HG02571 (cell line): ENCODE data around the gene ABCD4.
A peak's percentile ranks its signal among the peaks of the same experiment; 100 is the strongest.

Source experiments
- ATAC-seq: cut with Tn5 transposase; IDR thresholded peaks from one replicate; pipeline ENCODE4 v1.9.1; 2021; ENCODE audit warnings: mild to moderate bottlenecking, moderate library complexity; ENCODE audit not compliant: unreplicated experiment

The ABCD4 gene

GRCh38 chr14:74260525-74261233 is 42.1 kb downstream of the ABCD4 start:
- no peak for ATAC-seq

- no peak for ATAC-seq
Observed at GRCh38 chr14:74259513-74259912, 43.2 kb downstream of the ABCD4 start.

GRCh38 chr14:74258764-74259035 is 44.0 kb downstream of the ABCD4 start:
- ATAC-seq, result no peak

DNA sequence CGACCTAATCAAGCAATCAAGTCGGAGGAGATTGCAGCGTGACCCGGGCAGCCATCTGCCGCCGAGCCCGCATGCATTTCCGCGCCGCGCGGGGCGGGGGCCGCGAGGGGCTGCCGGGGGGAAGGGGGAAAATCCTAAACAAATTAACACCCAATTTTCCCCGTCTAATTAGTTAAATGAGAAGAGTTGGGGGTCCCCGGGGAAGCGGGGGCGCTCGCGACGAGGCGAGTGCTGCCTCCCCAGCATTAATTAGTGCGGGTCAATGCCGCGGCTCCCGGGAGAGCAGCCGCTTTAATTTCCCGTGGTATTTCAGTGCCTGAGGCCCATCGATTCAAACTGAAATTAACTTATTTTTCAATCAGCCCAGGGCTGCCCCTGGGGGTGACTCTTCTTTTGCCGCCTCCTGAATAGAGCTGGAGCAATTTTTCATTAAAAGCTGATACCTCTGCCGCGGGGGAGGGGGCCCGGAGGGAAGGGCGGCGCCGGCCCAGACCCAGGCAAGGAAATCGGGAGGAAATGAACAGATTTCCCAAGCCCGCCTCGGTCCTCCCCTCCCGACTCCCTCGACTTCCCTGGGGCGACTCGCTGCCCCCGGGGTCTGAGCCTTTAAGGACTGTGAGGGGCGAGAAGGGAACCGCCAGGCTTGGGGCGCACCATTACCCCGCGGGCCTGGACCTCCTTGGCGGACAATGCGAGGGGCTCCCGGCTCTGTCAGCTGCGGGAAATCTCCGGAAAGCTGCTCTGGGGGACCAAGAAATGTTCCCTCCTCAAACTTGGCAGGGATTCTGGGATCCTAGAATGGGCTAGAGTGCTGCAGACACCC is 44.6 kb downstream of the ABCD4 start:
- ATAC-seq, result no peak

DNA sequence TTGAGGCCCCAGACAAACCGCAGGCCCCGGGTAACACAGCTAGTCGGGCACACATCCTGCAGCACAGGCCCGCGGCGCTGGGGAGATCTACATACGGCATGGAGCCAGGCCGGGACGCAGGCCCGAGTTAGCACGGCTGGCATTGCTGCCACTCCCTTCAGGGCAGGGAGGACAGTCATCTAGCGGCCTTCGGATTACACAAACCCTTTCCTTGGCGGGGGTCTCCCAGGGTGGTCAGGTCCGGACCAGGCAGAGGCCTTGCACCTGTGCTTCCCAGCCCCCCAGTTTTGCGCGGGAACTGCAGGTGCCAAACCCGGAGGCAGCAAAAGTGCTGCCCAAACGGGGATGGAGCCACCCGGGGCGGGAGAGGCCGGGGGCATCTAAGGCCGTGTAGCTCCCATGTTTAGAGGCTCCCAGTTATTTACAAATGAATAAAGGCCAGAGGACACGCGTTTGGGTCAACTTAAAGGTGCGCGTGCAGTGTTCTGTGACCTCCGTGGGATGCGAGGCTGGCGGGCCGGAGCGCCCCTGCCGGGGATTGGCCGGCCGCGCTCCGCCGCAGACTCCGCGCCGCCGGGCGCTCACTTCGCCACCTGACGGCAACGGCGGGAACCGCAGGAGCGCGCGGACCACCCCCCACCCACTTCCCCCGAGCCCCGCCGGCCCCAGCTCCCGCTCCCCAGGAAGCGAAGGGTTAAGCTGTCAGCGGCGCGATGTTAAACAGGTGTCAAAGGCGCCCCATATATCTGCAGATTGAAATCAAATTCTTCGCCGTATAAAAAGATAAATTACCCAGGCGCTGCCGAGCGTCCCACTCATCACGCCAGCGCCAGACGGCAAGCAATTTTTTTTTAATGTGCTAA is 45.4 kb downstream of the ABCD4 start:
- peak; percentile 69 for ATAC-seq

DNA sequence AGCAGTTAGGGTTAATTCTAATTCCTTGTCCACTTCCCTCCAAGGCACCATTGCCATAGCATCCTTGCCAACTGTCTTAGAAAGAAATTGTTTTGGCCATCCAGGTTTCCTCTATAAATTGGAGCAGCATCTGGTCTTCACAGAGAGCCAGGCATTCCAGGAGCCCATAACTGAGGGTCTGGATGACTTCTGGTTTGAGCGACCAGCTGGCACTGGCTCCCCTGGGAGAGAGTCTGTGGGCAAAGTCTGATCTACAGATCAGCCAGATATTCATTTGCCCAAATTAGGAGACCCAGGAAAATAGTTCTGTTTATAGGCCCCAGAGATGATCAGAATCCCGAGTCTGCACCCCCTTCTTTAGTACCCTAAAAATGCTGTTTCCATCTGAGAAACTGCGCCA is 47.5 kb downstream of the ABCD4 start:
- ATAC-seq, result no peak

DNA sequence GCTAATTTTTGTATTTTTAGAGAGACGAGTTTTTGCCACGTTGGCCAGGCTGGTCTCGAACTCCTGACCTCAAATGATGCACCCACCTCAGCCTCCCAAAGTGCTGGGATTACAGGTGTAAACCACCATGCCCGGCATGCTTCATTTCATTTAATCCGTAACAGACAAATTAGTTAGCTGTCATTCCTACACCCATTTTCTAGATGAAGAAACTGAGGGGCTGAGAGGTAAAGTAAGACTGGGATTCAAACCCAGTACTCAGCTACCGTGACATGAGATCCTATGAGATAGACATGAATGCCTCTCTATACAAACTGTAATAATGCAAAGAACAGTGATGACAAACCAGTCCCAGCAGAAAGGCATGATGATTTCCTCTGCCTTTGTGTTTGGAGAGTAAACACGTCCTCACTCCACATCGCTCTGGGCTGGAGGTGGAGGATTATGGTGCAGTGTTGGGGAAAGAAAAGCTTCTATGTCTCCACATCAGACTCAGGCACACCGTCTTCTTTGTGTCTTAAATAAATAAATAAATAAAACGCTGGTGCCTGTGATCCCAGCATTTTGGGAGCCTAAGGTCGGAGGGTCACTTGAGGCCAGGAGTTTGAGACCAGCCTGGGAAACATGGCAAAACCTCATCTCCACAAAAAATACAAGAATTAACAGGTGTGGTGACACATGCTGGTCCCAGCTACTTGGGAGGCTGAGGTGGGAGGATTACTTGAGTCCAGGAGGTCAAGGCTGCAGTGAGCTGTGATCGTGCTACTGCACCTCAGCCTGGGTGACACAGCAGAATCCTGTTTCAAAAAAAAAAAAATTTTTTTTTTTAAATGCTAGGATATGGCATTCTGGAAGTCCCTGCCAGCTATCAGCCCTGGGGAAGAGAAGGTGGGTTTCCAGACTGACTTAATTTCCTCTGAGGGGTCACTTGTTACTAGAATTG is 53.0 kb downstream of the ABCD4 start:
- no peak for ATAC-seq

DNA sequence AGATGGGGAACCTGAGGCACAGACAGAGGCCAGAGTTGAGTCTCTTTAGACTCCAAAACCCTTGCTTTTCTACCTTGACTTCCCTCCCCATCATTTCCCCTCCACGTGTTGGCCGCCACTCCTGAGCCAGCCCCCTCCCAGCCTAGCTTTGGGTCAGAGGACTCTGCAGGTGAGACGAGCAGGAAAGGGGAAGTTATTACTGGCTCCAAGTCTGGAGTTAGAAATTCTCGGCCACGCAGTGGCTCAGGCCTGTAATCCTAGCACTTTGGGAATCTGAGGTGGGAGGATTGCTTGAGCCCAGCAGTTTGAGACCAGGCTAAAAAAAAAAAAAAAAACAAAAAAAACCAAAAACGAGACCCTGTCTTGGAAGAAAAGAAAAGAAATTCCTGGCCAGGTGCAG is 54.7 kb downstream of the ABCD4 start:
- no peak for ATAC-seq

- ATAC-seq, result no peak
Observed at GRCh38 chr14:74246542-74246941, 56.2 kb downstream of the ABCD4 start.

DNA sequence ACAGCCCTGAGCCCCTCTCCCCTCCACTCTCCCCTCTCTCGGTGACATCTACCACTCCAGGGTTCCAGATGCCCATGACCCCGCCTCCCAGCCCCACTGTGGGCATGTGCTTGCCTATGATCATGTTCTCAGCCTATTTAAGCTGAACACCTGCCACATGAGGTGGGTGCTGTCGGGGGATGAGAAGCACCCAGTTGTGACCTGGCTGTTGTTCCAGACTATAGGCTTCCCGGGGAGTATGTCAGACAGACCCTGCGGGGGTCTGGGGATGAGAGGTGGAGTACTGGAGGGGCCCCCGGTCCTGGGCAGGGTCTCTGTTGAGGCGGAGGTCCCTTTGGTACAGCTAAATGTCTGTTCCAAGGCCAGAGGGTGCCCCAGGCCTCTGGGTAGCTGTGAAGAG is 57.4 kb downstream of the ABCD4 start:
- ATAC-seq, result no peak

GRCh38 chr14:74244115-74244514 is 58.6 kb downstream of the ABCD4 start:
- ATAC-seq, result no peak

DNA sequence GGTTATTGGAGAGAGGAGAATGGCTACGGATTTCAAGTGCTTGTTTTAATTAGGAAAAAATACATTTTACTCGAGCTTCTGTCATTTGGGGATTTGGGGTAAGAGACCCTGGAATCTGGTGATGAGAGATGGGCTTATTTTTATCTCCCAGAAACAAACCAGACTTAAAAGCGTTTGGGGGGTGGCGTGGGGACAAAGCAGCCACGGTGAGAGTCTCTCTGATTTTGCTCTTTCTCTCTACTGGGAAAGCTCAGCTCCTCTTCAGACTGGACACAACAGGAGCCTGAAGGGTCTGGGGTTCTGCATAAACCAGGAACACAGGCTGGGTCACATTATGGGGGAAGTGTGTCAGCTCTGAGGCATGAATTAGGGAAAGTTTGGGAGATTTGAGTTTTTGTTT is 59.7 kb downstream of the ABCD4 start:
- no peak for ATAC-seq

DNA sequence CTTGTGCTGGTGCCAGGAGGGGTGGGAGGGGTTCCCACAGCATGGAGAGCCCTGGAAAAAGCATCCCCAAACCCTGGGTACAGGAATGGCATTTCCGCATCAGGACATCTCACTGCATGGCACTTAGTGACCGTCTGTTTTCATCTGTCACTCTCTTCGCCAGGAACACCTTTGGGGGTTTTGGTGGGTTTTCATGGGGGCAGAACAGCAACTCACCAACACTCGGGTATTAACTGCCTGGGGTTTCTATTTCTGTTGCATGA is 60.0 kb downstream of the ABCD4 start:
- no peak for ATAC-seq

GRCh38 chr14:74242021-74242779 is 60.5 kb downstream of the ABCD4 start:
- ATAC-seq, result no peak

DNA sequence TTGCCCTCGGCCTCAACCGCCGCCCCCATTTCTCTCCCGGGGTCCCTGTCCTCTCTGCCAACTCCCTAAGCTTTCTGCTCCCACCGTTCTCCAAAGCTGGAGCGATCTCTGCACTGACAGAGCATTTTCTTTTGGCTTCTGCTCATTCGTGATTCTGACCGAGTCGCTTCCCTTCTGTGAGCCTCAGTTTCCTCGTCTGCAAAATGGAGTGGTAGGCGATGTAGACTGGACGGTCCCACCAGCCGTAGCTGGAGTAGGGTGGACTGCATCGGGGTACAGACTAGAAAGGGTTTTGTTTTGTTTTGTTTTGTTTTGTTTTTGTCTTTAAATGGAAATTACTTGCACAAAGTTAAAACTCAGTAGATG is 61.1 kb downstream of the ABCD4 start:
- ATAC-seq, result no peak

- no peak for ATAC-seq
Observed at GRCh38 chr14:74240794-74241651, 61.7 kb downstream of the ABCD4 start.

DNA sequence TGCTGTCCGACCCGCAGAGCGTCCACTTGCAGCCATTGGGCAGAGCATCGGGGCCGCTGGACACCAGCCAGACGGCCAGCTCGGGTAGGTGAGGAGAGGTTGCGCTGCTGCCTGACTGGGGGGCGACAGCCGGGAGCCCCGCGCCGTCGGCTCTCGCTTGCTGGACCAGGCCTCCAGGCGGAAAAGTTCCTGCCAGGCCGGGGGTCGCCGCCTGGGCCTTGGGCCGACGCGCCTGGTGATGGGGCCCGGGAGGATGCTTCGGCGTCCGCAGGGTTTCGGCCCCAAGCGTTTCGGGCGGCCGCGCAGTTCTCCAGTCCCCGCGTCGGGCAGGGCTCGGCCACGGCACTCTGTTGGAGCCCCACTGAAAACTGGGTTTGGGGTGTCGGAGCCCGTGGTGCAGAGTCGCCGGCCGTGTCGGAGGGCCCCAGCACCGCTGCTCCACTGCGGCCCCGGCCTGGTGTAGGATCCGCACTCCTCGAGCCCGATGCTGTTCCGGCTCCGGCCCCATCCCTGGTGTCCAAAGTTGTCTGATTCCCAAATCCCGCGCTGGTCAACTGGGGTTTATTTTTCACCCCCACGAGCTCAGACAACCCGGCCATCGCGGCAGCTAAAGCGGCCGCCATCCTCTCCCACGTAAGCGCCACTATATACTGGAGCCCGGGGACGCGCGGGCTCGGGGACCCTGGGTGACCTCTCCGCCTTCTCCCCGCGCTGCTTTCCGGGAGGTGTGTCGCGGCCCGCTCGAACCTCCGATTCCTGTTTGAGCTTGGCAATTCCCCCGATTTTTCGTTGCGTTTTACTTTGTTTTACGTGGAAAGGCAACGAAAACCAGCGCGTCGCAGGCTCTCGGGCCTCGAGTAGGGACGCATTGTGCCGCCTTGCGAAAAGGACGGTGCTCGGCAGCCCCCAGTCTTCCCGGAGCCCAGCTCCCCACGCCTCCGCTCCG is 62.6 kb downstream of the ABCD4 start:
- ATAC-seq, result no peak
